LHCN-M2 (cell line): ENCODE measurements around the gene DIP2C. TPM values are rescaled to one million over a fixed set of nuclear protein-coding genes. Genes with fewer than 3 reads are reported as not detected.
"Not testable (repeated sequence)": the region's sequence is repeated elsewhere in the genome, so short reads cannot be mapped to it uniquely, and the experiment has no call there.

Experiments
- DNase-seq: peaks from one replicate; pipeline ENCODE4 v3.0.0-alpha.2; 2012; ENCODE audit warnings: low read depth
- total RNA-seq: library from RNA; depleted of rRNA; stranded (reverse); fragments of >200 nt; gene quantifications from 2 replicates; pipeline ENCODE4 v1.2.3, GENCODE V29; 2014

Gene DIP2C
- total RNA-seq, 1 experiment from 2014 or later: 4.9 TPM

DNA sequence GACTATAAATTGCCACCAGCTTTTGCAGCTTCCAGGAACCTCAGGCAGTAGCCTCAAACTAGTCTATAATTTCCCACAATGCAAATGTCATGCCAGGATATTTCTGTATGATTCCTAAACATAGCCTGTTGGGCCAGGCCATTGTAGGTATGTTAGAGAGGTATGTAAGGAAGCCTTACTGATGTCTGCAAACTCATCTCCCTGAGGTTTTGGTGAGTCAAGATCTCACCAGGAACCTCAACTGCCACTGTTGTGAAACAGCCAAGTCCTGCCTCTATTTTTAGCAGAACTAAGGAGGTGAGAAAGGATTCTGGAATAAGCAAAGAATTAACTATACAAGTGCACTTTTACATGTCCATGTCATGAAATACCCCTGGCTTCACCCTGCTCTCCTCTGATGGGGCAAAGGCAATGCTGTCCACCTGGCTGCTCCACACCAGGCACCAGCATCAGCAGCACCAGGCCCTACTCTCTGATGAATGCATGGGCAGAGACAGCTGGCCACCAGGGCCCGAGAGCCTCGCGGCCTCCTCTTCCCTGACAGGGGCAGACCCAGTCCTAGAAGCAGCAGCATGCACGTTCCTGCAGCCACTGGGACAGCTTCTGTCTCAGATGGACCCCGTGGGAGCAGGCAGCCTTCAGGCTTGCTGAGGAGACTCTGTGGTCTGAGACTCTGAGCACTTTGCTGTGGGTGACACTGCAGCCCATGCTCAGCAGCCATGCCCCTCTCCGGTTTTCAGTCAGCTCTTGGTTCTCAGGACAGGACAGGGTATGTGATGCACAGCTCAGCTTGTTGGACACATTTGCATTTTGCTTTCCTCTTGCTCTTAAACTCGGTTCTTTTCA is 407.0 kb downstream of the DIP2C start:
- DNase-seq: peak; percentile 46

DNA sequence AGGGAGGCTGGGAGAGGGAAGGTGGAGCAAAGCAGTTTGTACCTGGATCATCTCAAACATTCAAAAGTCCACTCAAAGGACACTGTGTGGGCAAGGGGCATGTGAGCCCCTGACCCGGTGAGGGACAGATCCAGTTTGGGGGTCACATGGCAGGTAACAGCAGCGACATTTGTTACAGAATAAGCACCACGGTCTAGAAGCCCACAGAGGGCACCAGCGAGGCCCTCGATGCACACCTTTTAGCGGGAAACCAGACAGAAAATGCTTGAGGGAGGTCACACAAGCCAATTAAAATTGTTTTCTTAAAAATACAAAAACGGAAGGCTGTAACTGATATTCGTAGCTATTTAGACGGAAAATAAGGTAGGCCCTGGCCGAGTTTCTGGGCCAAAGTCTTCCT is 409.8 kb downstream of the DIP2C start:
- DNase-seq: no peak

DNA sequence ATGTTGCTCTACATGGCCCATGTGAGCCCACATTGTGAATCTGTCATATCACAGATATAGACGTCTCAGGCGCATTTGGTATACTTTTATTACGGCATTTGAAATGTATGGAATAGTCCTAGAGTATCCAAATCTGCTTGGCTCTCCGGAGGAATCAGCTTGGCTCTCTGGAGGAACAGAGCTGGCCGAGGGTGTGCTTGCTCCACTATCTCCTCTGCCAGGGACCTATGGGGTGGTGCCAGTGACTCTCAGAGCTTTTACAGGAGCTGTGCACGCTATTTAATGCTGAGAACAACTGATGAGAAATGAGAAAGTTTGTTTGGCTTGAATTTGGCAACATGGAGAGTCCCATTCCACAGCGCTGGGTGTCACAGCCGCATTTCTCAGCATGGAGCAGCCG is 410.2 kb downstream of the DIP2C start:
- no peak for DNase-seq

DNA sequence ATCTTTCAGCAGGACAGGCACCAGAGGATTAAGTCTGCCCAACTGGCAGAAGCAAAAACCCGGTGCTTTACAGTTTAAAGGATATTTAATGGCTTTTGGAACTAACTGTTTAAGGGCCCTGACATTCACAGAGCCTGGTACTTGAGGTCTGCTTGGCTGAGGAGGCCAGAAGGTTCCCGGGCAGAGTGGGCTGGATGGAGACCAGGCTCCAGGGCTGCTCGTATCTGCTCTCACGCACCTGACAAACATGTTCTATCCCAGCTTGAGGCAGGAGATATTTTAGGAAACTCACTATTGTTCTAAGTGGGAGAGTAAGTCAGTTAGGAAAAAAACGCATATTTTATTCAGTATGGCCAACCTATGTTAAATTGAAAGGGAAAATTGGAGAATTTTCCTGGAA is 410.8 kb downstream of the DIP2C start:
- DNase-seq: no peak

DNA sequence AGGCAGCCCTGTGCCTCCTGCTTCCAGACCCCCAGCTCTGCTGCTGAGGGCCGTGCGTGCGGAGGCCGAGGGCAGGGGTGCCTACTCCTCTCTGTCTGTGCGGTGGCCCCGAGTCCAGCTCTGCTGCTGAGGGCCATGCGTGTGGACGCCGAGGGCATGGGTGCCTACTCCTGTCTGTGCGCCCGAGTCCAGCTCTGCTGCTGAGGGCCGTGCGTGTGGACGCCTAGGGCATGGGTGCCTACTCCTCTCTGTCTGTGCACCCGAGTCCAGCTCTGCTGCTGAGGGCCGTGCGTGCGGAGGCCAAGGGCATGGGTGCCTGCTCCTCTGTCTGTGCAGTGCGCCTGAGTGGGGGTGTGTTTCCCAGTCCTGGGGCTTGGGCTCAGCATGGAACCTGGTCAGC is 411.5 kb downstream of the DIP2C start:
- no peak for DNase-seq

DNA sequence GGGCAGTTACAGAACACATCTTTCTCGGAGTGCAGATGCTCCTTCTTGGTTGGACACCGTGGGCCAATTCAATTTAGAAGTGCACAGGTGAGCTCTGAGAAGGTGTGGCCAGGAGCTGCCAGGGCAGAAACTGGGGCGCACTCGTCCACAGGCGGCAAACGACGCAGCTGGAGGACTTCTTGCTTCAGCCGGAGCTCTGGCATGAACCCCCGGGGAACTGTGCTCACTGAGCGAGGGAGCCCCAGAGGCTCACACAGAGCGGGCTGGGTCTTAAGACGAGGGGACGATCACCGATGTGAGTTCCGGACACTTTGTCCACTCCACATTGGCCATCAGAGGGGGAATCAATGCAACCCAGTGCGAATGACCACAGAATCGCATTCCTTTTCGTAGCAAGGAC is 413.8 kb downstream of the DIP2C start:
- no peak for DNase-seq

DNA sequence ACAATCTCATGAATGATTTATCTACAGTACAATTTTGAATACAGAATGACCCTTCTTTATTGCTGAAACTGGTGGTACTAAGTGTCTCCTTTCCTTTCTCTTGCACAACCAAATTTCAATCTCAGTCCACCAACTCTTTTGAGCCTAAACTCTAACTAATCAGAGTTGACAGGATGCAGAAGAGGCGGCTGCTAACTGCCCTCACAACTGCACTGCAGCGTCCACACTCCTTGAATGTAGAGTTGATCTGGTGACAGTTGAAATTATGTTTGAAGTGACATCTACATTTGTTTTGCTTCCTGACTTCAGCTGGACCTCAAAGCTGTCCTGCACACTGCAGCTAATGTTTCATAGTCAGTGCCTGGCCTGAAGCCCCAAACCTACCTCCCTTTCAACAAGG is 414.6 kb downstream of the DIP2C start:
- no peak for DNase-seq

DNA sequence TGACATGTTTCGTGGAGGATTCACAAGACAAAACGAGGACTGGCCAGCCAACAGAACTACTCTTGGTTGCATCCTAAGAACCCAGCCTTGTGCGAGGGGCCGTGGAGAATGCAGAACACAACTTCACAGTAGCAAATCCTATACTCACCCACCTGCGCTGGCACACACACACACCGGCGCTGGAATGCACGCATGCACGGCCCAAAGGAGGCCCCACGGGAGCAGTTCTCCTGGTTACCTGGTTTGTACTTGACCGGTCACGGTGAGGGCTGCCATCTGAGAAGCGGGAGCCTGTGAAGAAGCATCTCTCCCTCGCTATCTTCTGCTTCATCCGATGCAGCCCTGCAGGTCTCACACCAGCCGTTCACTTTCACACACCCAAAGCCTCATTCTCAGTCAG is 416.4 kb downstream of the DIP2C start:
- DNase-seq: no peak

DNA sequence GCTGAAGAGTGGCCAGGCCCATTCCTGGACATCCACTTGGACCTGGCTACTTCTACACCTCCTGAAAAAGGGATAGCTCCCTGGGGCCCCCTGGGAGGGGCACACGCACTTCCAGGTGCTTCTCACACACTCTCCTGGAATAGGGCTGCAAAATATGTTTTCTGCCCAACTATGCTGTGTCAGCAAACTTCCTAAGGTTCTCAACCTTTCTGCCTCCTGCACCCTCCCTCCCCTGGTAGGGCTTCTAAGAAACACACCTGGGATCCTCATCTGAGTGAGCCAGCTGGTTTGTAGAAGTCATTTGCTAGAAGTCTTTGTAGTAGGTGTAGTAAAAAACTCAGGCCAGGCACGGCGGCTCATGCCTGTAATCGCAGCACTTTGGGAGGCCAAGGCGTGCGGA is 417.7 kb downstream of the DIP2C start:
- no peak for DNase-seq

DNA sequence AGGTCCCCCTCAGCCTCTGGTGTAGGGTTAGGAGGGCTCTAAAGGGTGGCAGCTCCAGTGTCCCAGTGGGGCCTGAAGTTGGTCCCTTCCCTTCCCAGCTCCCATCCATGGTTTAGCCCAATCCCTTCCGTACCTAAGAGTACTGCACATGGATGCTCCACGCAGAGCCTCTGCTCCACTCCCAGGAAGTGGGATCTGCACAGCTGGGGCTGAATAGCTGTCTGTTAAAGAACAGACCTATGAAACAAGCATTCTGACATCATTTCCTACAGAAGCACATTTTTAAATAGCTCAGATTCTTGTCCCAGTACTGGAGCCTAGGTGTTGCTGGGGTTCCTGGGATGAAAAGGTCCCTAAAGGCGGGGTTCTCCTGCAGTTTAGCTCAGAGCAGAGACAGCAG is 418.3 kb downstream of the DIP2C start:
- DNase-seq: peak; percentile 19

DNA sequence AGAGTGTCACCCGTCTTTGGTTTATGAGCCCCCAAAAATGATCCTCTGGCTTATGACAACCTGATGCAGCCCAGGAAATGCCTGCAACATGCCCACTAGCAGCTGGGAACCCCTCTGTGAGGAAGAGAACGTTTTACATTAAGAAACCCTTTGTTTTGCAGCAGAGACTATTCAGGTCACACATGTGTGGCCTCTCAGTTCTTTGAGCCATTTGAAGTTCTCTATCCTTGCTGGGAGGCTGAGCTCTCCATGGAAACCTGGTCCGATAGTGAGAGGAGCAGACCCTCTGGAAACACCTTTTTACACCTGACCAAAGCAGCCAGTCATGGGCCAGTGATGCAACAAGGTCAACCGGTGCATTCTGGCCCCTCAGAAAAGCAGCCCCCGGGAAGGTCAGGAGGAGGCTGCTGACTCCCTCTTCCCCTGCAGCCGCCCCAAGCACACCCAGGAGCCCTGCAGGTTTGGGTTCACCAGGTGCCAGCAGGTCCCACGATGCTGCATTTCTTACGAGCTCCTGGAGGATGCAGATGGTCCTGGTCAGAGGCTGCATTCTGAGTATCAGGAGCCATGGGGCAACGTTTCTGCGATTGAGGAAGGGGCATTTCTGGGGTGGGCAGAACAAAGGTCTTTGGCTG is 419.9 kb downstream of the DIP2C start:
- no peak for DNase-seq

DNA sequence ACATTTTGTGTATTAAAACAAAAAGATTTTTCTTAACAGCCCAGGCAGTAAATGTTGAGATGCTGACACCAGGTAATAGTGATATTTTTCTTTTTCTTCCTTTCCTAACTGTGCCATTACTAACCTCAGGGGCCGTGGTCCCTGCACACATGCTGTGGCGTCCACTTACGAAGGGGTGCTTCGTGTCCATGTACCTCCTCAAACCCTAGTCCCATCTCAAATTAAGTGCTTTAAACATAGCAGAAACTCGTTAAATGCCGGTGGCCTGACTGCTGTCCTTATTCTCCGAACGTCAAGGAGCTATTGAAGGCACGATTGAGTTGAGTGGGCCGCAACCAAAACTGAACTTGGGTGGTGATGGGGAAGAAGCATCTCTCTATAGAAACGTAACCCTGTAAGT is 421.8 kb downstream of the DIP2C start:
- DNase-seq: no peak

DNA sequence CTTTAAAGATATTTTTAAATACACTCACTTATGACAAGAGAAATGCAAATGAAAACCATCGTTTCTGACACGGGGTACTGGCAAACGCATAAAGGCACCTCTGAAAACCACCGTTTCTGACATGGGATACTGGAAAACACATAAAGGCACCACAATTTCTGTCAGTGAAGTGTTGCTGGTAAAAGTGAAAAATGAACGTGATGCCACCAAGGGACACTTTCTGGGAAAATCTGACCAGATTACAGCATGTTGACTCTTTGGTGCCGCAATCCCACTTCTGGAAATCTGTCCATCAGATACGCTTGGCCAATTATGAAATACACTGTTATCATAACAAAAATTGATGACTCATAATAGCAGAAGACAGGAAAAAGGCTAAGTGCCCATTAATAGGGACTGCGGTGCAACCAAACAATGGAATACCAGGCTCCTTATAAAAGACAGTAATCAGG is 422.5 kb downstream of the DIP2C start:
- DNase-seq: peak; percentile 66

DNA sequence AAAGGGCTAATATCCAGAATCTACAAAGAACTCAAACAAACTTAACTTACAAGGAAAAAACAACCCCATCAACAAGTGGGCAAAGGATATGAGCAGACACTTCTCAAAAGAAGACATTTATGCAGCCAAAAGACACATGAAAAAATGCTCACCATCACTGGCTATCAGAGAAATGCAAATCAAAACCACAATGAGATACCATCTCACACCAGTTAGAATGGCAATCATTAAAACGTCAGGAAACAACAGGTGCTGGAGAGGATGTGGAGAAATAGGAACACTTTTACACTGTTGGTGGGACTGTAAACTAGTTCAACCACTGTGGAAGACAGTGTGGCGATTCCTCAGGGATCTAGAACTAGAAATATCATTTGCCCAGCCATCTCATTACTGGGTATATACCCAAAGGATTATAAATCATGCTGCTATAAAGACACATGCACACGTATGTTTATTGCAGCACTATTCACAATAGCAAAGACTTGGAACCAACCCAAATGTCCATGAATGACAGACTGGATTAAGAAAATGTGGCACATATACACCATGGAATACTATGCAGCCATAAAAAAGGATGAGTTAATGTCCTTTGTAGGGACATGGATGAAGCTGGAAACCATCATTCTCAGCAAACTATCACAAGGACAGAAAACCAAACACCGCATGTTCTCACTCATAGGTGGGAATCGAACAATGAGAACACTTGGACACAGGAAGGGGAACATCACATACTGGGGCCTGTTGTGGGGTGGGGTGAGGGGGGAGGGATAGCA is 423.5 kb downstream of the DIP2C start:
- not testable (repeated sequence) for DNase-seq

DNA sequence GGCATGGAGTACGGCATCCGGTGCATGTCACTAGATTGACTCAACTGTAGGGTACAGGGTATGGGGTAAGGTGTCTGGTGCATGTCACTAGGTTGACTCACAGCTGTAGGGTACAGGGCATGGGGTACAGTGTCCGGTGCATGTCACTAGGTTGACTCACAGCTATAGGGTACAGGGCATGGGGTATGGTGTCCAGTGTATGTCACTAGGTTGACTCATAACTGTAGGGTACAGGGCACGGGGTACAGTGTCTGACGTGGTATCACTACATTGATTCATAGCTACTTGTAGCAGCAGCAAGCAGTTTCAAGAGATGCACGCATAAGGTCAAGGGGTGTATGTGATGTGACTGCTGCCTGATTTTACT is 424.4 kb downstream of the DIP2C start:
- DNase-seq: peak; percentile 26

DNA sequence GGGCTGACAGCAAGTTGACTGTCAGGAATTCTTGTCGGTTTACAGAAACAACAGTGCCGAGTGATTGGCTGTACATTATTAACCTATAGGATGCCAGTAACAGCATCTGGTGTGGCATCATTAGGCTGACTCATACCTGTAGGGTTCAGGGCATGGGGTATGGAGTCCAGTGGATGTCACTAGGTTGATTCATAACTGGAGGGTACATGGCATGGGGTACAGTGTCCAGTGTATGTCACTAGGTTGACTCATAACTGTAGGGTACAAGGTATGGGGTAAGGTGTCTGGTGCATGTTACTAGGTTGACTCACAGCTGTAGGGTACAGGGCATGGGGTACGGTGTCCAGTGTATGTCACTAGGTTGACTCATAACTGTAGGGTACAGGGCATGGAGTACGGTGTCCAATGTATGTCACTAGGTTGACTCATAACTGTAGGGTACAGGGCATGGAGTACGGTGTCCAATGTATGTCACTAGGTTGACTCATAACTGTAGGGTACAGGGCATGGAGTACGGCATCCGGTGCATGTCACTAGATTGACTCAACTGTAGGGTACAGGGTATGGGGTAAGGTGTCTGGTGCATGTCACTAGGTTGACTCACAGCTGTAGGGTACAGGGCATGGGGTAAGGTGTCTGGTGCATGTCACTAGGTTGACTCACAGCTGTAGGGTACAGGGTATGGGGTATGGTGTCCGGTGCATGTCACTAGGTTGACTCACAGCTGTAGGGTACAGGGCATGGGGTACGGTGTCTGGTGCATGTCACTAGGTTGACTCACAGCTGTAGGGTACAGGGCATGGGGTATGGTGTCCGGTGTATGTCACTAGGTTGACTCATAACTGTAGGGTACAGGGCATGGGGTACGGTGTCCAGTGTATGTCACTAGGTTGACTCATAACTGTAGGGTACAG is 425.1 kb downstream of the DIP2C start:
- peak; percentile 36 for DNase-seq

DNA sequence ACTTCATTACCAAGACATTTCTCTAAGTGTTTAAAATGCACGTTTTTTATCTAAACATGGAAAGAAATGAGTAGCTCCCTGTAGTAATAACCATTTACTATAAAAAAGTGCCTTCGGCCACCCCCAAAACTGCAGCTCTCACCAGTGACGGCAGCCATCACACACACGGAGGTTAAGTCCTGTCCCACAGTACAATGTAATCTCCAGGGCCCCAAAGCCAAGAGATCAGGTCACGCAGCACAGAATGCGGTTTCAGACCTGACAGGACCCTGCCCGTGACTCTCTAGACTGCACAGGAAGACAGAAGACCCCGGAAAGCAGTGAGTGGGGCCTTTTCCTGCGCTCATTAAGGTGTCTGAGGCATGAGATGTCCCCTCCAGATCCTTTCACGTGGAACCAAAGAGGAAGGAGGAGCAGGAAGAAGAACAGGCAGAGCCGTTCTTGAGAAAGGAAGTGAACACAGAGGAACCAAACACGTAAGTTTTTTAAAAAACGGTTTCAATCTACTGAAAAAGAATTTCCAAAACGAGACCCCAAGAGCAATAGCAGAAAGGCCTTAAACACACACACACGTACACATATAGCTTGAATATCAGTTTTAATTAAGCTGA is 428.5 kb downstream of the DIP2C start:
- no peak for DNase-seq

DNA sequence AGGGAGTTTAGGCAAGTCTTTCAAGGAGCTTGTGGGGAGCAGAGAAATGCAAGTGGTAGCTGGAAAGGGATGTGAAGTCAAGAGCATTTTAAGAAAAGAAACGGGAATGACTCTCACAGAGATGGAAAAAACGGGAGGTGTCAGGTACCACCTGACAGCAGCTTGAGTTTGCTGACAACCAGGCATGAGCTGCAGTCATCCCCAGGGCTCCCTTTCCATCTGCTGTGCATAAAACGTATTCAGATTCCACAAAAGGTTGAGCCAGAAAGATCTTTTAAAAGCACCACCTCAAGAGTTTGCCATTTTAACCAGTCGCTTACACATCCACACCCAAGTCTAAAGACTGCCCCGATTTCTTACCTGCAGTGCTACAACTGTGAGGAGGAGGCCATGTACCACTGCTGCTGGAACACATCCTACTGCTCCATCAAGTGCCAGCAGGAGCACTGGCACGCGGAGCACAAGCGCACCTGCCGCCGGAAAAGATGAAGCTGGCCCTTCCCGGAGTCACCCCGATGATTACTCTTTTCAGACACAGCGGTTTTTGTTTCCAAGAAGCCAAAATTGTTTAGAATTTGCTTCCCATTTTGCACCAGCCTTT is 437.4 kb downstream of the DIP2C start:
- no peak for DNase-seq

DNA sequence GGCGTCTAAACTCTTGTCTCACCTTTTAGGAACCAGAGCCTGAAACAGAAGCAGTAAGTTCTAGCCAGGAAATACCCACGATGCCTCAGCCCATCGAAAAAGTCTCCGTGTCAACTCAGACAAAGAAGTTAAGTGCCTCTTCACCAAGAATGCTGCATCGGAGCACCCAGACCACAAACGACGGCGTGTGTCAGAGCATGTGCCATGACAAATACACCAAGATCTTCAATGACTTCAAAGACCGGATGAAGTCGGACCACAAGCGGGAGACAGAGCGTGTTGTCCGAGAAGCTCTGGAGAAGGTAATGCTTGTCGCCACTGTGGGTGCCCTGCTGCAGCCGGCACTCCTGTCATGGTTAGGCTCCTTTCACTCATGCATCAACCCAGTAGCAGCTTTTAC is 441.2 kb downstream of the DIP2C start:
- no peak for DNase-seq

DNA sequence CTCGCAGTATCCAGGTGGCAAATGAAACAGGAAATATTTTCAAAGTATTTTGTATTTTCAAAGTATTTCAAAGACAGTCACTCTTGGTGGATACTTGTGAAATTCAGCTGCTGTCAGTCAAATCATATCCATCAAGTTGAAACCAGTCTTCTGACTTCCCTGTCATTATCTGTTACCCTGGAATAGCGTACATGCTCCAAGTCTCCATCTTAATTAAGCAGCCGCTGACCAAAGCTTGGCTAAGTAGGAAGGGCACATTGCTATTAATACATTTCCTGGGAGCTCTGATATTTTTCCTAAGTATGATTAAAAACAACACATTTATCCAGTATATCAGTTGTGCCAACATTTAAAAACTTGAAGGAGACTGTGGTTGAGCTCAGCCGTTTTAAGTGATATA is 442.0 kb downstream of the DIP2C start:
- no peak for DNase-seq

DNA sequence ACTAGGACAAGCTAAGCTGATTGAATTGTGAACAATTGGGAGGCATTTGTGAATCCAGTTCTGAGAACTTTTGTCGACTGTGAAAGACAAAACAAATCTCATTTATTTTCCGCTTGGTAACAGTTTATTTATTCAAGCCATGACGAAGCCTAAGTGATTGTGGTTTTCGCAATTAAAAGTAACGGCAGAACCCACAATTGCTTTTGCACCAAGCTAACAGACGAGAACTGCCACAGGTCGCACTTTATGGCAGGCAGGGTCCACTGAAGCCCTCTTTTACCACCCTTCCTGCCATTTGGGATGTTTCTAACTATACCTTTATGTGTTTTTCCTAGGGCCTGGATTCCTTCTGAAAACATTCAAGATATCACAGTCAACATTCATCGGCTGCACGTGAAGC is 443.0 kb downstream of the DIP2C start:
- DNase-seq: no peak
